ENCODE data around the gene LCE2B.

LCE2B gene

GRCh38 chr1:152735648-152736047, 49.7 kb downstream of the LCE2B start:
- DNase-seq (ENCODE audit: low read depth) = no peak
